GM21423 (cell line): ENCODE data around the gene SLC26A11.
A peak's percentile ranks its signal among the peaks of the same experiment; 100 is the strongest.
"Not testable (repeated sequence)": the region's sequence is repeated elsewhere in the genome, so short reads cannot be mapped to it uniquely, and the experiment has no call there.

Experiments used
- ATAC-seq: cut with Tn5 transposase; IDR thresholded peaks from one replicate; pipeline ENCODE4 v1.9.1; 2021; ENCODE audit warnings: mild to moderate bottlenecking, moderate library complexity; ENCODE audit not compliant: unreplicated experiment

The SLC26A11 gene

GRCh38 chr17:80259457-80260068 lies 39.3 kb downstream of the SLC26A11 start:
- ATAC-seq, result no peak

DNA sequence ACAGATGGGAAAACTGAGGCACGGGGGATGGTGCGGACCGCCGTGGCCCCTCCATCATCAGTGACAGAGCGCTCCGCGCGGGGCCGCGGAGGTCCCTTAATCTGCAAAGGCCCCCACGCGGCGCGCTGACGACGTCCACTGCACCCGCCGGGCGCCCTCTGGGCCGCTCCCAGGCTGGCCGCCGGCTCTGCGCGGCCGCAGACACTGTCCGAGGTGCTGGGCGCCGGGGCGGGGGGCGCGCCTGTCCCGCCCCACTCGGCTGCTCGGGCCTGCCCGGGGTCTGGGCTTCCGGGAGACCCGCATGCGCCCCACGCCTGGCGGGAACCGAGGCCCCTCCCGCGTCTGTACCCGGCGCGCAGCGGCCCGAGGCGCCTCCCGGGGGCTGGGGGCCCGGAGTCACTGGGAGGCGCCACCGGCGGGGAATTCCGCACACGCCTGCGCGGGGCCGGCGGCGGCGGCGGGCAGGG lies 39.9 kb downstream of the SLC26A11 start:
- peak; percentile 27 for ATAC-seq

DNA sequence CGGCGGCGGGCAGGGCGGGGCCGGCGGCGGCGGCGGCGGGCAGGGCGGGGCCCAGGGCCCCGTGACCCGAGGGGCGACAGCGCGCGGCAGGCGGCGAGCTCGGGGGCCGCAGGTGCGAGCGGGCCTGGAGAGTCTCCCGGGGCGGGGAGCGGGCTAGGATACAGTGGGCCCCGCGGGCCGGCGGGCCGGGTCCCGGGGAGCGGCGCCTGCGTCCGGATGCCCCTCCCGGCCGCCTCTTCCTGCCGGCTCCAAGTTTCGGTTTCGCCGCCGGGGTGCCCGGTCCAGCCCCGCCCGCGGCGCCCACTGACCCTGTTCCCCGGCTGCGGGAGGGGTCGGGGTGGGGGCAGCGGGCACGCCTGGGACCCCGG lies 40.5 kb downstream of the SLC26A11 start, which contains the start of gene RNF213:
TSS of gene RNF213 (plus strand) at position 62 of the 368 bp plus-strand sequence. CDS start 2,830 bp downstream, outside the sequence.
- no peak for ATAC-seq

GRCh38 chr17:80261159-80261894 lies 41.1 kb downstream of the SLC26A11 start:
- ATAC-seq, result no peak

DNA sequence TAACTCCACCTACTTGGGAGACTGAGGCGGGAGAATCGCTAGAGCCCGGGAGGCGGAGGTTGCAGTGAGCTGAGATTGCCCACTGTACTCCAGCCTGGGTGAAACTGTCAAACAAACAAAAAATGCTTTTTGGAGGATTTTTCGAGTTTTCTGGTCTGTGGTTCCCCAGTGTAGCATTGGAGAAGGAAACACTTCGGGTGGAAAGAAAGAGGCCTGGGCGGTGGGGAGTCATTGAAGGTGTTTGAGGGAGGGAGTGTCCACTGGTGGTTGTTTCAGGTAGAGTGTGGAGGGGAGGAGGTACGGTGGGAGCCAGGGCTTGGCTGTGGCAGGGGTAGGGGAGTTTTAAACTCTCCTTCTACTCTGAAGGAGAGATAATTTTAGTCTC lies 41.7 kb downstream of the SLC26A11 start:
- ATAC-seq, result no peak

- no peak for ATAC-seq
Observed at GRCh38 chr17:80262291-80262690, 42.1 kb downstream of the SLC26A11 start.

DNA sequence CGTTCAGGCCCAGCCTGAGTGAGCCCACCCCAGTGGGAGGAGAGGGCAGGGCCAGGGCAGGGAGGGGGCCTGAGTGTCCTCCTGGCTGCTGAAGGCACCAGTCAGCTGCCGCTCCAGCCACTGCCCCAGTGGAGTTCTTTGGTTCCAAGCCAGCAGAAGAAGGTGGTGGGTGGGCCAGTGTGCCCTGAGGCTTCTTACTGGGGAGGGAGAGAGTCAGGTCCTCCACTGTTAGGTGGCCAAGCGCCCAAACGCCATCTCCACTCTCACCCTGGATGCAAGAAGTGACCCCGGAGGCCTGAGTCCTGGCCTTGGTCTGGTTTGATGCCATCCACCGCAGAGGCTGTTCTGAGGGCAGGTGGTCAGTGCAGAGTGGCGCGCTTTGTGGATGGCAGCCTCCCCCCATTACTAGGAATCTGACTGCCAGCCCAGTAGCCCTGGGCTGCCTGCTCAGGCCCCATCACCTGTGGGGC lies 42.6 kb downstream of the SLC26A11 start:
- no peak for ATAC-seq

- ATAC-seq, result peak; percentile 41
Observed at GRCh38 chr17:80263253-80264204, 43.3 kb downstream of the SLC26A11 start.

GRCh38 chr17:80264205-80265075 lies 44.2 kb downstream of the SLC26A11 start:
- no peak for ATAC-seq

- no peak for ATAC-seq
Observed at GRCh38 chr17:80265205-80266068, 45.2 kb downstream of the SLC26A11 start.

DNA sequence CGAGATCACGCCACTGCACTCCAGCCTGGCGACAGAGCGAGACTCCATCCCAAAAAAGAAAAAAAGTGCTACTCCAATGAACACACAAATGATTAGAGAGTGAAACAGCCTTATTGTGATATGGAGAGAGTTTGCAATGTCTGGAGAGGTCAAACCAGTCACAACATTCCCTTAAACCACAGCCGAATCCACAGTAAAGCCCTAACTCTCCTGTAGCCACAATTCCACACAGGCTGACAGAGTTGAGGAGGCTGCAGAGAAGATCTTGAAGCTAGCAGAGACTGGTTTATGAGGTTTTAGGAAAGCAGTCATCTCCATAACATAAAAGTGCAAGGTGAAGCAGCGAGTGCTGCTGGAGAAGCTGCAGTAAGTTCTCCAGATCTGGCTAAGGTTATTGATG lies 47.2 kb downstream of the SLC26A11 start:
- ATAC-seq, result no peak

GRCh38 chr17:80268427-80268826 lies 48.2 kb downstream of the SLC26A11 start:
- no peak for ATAC-seq

DNA sequence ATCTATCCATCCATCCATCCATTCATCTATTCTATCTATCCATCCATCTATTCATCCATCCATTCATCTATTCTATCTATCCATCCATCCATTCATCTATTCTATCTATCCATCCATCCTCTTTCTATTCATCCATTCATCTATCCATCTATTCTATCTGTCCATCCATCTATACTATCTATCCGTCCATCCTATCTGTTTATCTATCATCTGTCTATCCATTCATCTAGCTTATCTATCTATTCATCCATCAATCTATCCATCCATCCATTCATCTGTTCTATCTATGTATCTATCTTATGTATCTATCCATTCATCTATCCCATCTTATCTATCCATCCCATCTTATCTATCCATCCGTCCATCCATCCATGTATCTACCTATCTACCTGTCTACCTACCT lies 49.2 kb downstream of the SLC26A11 start:
- no peak for ATAC-seq

DNA sequence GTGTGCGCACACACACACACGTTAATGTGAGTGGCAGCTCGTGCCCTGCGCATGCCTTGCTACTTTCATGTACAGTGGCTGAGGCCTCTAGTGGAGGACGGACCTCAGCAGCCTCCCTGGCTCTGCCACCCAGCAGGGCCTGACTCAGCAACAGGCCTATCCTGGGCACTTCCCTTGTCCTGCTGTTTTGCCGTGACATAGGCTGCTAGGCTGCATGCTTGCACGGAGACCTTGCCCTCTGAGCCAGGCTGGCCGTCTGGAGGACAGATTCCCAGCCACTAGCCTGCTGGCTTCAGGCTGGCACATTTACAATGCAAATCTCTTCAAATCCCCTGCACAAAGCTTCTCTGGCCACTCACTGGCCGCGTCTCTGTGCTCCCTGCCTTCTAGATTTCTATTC lies 49.9 kb downstream of the SLC26A11 start:
- ATAC-seq, result no peak

DNA sequence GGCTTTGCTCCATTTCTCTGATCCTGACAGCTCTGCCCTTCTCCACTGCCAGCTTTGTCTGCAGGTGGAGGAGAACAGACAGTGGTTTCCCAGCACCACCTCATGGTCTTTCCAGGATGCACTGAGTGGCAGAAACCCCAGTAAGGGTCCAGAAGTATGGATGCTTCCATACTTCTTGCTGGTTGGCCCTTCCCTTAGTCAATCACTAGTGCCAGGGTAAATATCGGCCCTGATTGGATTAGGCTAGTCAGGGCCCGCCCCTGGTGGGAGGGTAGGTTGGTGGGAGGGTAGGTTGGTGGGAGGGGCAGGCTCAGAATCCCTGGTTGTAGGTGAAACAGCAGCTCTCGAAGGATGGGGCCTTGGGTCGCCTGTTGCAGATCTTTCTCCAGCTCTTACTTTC lies 50.6 kb downstream of the SLC26A11 start:
- no peak for ATAC-seq

DNA sequence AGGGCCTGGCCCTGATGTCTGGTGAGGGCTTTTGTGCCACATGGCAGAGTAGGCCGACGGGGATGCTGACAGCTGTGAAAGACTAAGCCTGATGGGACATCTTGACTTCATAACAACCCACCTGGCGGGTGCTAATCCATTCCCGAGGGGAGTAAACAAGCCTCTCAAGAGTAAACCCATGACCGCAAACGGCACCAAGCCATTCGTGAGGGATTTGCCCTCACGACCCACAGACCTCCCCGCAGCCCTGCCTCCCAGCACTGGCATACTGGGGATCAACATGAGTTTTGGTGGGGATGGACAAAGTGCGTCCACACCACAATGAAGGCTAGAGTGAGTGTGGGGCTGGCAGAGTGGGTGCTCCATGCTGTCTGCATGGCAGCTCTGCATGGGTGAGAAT lies 52.1 kb downstream of the SLC26A11 start:
- no peak for ATAC-seq

DNA sequence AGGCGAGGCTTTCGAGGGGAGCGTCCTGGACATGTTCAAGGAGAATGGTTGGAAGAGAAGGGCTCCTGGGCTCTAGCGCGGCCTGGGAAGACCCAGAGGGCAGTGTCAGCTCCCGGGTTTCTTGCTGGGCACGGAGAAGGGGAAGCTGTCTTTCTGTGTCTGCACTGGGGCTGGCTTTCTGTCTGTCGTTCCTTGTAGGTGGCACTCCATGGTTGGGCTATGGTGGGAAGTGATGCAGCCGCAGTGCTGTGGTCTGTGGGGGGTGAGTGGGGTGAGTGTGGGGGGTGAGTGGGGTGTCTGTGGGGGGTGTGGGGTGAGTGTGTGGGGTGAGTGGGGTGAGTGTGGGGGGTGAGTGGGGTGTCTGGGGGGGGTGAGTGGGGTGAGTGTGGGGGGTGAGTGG lies 54.1 kb downstream of the SLC26A11 start:
- no peak for ATAC-seq

DNA sequence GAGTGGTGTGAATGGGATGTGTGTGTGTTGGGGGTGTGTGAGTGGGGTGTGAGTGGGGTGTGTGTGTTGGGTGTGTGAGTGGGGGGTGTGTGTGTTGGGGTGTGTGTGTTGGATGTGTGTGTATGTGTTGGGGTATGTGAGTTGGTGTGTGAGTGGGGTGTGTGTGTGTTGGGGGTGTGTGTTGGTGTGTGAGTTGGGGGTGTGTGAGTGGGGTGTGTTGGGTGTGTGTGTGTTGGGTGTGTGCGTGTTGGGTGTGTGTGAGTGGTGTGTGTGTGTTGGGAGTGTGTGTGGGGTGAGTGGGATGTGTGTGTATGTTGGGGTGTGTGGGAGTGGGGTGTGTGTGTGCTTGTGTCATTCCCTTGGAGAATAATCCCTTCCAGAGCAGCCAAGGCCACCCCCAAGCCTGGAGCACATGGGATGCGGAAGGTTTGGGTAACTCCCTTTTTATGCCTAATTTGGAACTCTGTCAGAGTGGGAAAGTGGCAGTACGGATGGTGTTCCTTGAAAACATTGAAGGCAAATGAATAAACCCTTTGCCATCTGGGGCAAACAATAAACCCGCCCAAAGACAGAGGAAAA lies 54.7 kb downstream of the SLC26A11 start:
- no peak for ATAC-seq

- ATAC-seq, result not testable (repeated sequence)
Observed at GRCh38 chr17:80275857-80276256, 55.6 kb downstream of the SLC26A11 start.
